ENCODE measurements around the gene CPNE4.

Gene CPNE4

DNA sequence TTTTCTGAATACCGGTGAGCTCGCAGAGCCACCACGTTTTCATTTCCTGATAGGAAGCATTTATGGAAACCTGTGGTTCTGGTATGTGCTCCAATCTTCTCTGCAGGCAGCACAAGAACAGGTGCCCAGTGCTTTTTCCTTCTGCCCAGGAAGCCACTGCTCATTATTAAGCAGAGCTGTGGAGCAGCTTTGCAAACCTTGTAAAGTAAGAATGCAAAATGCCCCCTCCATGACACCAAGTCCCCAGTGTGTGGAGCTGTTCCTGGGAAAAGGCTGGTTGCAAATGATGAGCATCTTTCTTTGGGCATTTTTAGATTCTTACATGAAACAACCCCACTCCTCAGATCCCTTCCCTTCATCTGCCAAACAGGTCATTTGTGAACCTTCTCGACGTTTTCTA is 466.4 kb downstream of the CPNE4 start:
- no peak for FAIRE-seq

GRCh38 chr3:131564812-131565211 is 470.0 kb downstream of the CPNE4 start:
- FAIRE-seq = no peak

DNA sequence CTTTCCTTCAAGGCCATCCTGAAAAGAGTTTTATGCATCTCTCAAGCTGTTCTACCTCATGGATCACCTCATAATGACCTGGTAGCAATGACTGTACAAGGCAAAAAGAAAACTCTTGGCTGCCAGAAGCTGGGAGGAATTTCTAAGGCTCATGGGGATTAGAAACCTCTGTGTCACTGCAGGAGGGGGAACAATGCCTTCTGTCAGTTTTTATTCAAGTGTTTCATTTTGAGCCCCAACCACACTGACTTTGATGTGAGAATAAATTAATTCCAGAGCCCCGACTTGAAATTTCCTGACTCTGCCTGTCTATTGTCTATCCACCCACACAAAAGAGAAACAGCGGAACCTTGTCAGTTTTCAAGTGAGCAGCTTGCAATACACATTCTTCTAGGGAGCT is 473.3 kb downstream of the CPNE4 start:
- FAIRE-seq = no peak

DNA sequence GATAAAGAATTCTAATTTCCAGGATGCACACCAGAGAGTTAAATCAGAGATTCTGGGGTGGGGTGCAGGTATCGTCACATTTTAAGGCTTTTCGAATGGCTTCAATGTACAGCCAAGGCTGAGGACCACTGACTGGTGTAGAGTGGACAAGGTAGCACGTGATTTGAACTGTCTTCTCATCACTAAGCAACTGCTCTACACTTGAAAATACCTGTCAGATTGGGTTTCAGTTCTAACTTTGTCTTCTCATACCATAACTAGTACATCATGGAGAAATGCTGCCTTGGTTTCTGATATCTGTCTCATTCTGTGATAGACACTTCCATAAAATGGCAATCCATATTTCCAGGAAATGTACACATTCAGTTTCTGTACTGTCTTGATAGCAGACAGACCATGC is 474.0 kb downstream of the CPNE4 start:
- no peak for FAIRE-seq

GRCh38 chr3:131555456-131555855 is 479.4 kb downstream of the CPNE4 start:
- no peak for FAIRE-seq

DNA sequence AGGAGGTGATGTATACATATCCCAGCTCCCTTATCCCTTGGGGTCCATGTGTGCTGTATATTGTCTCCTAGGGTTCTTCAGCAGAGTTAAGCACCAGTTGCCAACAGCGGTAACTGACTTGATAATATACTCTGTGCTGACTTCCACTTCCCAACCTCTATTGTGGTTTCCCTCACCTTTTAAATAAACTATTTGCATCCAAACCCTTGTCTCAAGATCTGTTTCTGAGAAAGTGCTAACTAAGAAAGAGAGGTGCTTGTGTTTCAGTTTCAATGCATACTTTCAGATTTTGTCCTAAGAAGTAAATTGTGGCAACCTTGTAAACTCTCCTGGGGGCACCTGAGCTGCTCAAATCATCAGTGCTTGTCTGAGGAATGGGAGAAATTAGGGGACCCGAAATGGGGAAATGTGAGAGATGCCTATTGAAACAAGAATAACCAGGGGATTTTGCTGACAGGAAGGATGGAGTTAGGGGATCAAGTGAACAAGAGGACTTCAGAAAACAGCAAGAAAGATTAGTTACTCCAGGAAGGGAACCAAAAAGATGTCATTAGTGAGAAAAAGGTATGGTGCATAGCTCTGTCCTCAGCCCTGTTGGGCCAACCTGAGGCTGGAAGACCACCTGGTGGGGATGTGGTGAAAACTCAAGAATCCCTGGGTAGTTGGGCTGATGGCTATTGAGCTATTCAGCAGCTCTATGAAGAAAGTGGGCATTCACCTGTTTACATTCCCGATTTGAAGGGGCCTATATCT is 481.1 kb downstream of the CPNE4 start:
- no peak for FAIRE-seq

GRCh38 chr3:131551761-131552160 is 483.1 kb downstream of the CPNE4 start:
- FAIRE-seq = no peak

DNA sequence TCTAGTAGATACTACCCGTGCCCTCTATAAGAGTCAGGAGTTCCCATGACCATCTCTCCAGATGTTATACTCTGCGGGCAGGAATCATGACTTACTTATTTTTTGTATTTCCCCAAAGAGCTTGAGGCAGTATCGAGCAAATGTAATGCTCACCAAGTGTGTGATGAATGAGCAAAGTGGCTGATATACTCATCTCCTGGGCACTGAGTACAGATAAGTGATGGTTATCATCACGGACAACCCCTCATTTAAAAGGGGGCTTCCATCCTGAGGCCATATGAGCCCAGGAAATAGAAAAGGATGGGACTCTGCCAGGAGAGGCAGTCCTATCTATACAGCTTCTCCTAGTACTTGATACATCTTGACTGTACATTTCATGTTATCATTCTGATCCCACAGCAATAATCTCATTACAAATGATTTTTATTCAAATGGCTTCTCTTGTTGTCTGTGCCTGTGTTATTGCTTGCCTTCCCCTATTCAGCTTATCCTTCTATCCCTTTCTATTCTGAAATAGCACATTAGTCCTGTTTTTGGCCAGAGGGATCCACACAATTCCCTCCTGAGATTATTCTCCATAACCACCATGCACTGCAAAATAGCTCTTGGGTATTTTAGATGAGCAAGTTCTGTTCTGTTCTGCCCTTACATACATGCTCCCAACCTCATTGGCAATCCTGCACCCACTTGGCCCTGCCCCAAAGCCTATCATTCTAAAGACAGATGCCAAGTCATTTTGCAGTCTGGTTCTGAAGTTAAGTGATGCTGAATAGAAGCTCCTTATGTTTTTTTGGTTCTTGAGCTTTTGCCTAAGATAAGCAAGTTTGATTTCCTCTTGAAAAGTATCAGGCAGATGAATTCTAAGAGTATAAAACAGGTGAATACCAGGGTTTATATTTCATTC is 484.0 kb downstream of the CPNE4 start:
- FAIRE-seq = no peak

DNA sequence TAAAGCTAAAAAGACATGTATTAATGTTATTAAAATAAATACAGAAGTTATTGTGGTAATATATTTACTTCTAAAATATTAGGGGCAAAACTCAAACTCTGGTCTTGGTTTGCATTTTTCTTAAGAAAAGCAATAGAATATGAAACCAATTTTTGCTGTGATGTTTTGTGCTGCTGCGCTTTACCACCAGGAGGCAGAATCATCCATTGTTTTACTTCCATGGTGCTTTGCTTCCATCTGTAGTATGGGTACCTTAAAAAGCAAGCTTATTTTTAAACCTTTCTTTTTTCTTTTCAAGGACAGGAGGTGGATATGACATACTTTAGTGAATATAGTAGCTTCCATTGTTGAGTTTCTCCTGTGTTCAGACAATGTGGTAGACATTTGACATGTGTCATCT is 485.5 kb downstream of the CPNE4 start:
- peak; percentile 5 for FAIRE-seq

GRCh38 chr3:131547585-131547984 is 487.2 kb downstream of the CPNE4 start:
- FAIRE-seq = no peak

DNA sequence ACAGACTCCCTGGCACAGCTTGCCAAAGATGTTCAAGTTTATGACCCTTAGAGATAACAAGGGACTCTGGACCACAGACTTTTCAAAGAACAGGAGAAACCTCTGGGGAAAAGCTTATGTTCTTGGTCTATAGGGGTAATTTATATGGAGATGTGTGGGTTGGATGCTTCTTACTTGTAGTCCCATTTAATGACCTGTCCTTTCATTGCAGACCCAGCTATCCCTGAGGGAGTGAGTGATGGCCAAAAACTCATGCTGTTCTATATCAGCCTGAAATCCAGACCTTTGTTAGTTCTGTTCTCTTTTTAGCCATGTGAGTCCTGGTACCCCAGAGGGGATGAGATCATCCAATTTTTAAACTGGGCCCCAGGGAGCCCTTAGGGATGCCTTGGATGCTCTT is 488.4 kb downstream of the CPNE4 start:
- no peak for FAIRE-seq

GRCh38 chr3:131544557-131544956 is 490.3 kb downstream of the CPNE4 start:
- FAIRE-seq = no peak

GRCh38 chr3:131543714-131544113 is 491.1 kb downstream of the CPNE4 start:
- FAIRE-seq = no peak

DNA sequence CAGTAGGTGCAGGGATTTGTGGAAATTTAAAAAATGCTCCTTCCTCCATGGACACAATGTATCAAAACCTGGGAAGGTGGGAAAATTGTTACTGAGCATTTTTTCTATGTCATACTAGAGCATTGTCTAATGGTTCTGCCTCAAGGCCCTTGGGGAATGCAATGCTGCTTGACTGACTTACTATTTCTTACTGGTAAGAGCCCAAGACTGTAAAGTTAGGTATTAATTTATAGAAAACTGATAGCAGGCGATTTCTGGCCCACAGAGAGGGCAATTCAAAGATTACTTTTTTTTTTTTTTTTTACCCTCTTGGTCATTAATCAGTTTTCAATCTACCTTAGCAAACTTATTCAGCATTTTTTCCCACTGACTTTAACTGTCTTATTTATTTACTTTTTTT is 493.5 kb downstream of the CPNE4 start:
- no peak for FAIRE-seq

- no peak for FAIRE-seq
These were observed 494.0 kb downstream of the CPNE4 start for GRCh38 chr3:131540821-131541220.

- FAIRE-seq = no peak
These were observed 494.7 kb downstream of the CPNE4 start for GRCh38 chr3:131540143-131540542.

DNA sequence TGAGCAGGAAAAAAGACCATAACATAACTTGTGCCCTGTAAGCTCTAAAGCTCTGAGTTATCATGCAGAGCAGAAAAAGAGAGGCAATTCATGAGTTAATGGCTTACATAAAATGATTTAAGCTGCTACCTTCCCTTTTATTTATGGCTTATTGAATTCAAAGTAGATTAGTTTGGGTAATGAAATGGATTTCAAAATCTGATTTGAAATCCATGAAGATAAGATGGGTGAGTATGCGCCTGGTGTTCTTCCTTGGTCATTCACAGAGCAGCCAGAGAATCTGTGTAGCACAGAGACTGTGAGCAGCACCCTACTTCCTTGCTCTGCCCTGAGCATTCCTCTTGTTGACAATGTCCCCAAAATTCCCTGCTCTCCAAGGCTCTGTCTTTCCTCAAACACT is 495.8 kb downstream of the CPNE4 start:
- FAIRE-seq = no peak

DNA sequence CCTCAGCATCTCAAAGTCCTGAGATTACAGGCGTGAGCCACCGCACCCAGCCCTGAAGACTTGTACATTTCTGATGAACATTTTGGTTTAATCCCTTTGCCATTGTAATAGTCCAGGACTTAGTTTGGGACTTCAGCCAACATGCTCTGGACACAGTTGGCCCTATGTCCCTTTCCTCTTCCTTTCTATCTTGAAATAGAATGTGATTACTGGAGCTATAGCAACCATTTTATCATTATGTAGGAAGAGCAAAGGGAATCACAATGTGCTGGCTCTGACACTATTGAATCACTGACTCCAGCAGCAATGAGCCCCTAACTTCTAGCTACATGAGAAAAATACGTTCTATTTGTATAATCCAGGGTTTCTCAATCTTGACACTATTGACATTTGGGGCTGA is 497.3 kb downstream of the CPNE4 start:
- FAIRE-seq = no peak

DNA sequence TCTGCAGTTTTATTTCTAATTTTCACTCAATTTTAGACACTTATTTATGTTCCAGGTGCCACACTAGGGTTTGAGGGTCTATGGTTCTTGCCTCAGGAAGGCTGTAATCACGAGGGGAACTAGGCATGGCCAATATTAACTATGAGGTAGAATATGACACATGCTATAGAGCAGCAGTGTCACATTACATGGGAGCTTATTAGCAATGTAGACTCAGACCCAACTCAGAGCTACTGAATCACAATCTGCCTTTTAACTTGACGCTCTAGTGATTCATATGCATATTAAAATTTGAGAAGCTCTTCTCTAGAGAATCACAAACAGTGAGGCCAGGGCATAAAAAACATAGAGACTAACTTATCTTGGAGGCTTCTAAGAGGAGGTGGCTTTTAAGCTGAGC is 499.2 kb downstream of the CPNE4 start:
- no peak for FAIRE-seq

DNA sequence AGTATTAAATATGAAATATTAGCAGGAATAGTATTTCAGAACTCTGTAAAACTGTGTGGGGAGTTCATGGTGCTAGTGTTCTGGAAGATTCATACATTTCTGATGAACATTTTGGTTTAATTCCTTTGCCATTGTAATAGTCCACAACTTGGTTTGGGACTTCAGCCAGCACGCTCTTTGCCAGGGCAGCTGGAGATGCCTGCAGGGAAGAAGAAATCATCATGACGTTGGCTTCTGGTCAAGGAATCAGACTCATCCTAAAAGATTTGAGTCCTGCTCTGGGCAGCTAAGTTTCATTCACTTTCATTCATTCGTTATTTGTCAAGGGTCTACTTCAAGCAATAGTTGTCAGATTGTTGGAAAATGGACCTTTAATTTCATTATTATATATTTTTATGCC is 499.7 kb downstream of the CPNE4 start:
- FAIRE-seq = no peak

DNA sequence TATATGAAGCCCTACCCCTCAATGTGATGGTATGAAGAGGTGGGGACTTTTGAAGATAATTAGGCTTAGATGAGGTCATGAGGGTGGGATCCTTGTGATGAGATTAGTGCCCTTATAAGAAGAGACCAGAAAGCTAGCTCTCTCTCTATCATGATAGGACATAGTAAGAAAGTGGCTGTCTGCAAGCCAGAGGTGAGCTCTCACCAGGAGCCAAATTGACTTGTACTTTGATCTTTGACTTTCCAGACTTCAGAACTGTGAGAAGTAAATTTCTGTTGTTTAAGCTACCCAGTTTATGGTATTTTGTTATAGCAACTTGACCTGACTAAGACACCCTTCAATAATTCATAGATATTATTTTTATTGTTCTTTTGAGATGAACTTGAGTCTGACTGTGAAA is 502.2 kb downstream of the CPNE4 start:
- no peak for FAIRE-seq

GRCh38 chr3:131530843-131531242 is 504.0 kb downstream of the CPNE4 start:
- FAIRE-seq = no peak

DNA sequence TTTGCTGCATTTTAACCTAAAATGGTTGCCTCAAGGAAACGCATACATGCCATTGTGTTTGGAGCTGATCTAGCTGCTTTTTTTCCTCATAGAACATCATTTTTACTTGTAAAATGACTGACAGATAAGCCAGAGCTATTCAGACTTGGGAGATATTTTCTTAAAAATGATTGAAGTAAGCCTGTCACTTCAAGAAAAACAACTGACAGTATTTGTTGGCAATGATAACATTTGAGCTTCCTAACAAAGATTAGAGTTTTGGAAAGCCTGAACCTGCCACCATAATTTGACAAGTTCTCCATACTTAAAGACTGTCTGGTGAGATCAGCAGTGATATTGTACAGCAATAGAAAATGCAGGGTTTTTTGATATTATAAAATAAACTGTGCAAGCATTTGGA is 504.4 kb downstream of the CPNE4 start:
- FAIRE-seq = no peak

DNA sequence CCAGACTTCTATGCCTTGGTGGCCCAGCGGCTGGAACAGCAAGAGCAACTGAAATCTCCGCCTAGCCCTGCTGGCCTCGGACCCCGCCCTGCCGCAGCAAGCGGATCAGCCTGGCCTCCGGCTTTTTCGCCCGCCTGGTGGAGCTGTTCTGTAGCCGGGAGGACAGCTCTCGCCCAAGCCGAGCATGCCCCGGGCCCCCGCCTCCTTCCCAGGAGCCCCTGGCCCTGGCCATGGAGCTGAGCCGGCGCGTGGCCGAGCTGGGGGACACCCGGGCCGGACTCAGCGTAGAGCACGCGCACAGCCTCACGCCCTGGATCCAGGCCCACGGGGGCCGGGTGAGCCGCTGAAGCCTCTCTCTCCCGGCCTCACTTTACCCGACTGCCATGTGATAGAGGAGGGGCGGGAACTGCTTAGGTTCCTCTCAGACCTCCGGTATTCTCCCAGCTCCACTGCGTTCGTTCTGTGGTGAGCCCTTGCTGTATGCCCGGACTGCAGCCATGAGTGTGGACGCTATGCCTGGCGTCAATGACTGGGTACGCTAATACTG is 507.9 kb downstream of the CPNE4 start:
- FAIRE-seq = no peak
